Epithelial cell of esophagus (primary cell): ENCODE data around the gene L2HGDH.
"Not testable (repeated sequence)": the region's sequence is repeated elsewhere in the genome, so short reads cannot be mapped to it uniquely, and the experiment has no call there.

Source experiments
- DNase-seq: peaks from one replicate; pipeline ENCODE4 v3.0.0; 2010; ENCODE audit warnings: low read depth
- H3K4me3 ChIP-seq: 2 replicates; pipeline ENCODE4 v1.5.1; 2011; ENCODE audit warnings: mild to moderate bottlenecking, low read length, control low read depth
- CTCF ChIP-seq: IDR thresholded peaks from 2 replicates; pipeline ENCODE4 v1.5.1; 2011; ENCODE audit warnings: low read depth, mild to moderate bottlenecking, low read length, control low read depth, inconsistent platforms; ENCODE audit not compliant: insufficient read depth; ENCODE audit errors: missing control alignments

Gene L2HGDH

GRCh38 chr14:50311972-50312733 is at the start of gene L2HGDH, which contains the start of gene DMAC2L:
Gene L2HGDH (minus strand): TSS chr14:50312229. CDS start chr14:50312150, 79 bp downstream.
Gene DMAC2L (plus strand): TSS chr14:50312324. CDS start chr14:50321488, 9,164 bp downstream.
- TF ChIP-seq CTCF = no peak
- peak within 1 kb of the TSS; percentile 77 for H3K4me3 ChIP-seq
- DNase-seq = peak; percentile 93

GRCh38 chr14:50360851-50361250 is 48.8 kb upstream of the L2HGDH start:
- DNase-seq = peak; percentile 91
- TF ChIP-seq CTCF = no peak

GRCh38 chr14:50360093-50360492 is 48.1 kb upstream of the L2HGDH start:
- no peak for TF ChIP-seq CTCF
- H3K4me3 ChIP-seq = no peak overlapping the region
- DNase-seq = no peak

More at GRCh38 chr14:50360851-50361250, 48.8 kb upstream of the L2HGDH start:
- H3K4me3 ChIP-seq = no peak overlapping the region

GRCh38 chr14:50359631-50360030 is 47.6 kb upstream of the L2HGDH start:
- H3K4me3 ChIP-seq = no peak overlapping the region
- no peak for TF ChIP-seq CTCF
- no peak for DNase-seq

DNA sequence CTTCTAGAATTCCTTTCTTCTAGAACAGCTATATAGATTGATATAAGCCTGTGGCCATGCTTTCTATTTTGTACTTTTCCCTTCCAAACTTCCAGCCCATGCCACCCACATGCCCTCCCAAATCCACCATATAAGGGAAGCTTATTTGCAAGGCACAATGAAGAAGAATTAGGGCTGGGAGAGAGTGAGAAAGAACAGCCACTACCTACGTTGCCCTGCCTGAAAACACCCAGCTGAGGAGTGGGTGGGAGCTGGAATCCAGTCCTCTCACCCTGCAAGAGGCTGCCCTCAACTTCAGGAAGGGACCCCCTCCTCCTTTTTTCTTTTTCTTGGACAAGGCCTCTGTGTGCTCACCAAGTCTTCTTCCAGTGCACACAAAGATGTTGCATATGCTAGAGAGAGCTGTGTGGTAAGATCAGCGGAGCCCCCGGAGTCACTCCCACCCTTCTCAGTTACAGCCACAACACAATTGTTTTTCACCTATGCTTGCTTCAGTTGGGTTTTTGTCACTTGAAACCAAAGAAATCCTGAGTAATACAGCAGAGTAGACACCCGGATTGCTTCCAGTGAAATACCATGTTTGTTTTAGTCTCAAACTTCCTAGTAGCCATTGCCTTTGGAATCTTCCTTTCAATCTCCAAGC is 45.8 kb upstream of the L2HGDH start:
- no peak for TF ChIP-seq CTCF
- H3K4me3 ChIP-seq = no peak overlapping the region
- DNase-seq = no peak

- DNase-seq = no peak
- TF ChIP-seq CTCF = no peak
- no peak overlapping the region for H3K4me3 ChIP-seq
Measured at GRCh38 chr14:50357124-50357523, 45.1 kb upstream of the L2HGDH start.

DNA sequence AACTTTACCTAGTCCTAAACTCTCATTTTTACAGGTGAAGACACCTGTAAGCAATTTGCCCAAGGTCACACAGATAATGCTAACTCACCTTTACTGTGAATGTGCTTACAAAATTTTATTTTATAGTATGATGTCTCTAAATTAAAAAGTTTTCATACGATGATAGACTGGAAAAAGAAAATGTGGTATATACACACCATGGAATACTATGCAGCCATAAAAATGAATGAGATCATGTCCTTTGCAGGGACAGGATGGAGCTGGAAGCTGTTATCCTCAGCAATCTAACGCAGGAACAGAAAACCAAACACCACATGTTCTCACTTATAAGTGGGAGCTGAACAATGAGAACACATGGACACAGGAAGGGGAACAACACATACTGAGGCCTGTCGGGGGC is 44.3 kb upstream of the L2HGDH start:
- H3K4me3 ChIP-seq = not testable (repeated sequence)

More for the DNA sequence above, 44.3 kb upstream of the L2HGDH start:
- DNase-seq = not testable (repeated sequence)
